ENCODE data around the gene PLEKHG4. TPM values are rescaled to one million over a fixed set of nuclear protein-coding genes. Genes with fewer than 3 reads are reported as not detected.

Gene PLEKHG4
- polyA plus RNA-seq, 2 of the 4 experiments (the other 2 are of a cell fraction), result 10.0 to 15.9 TPM

GRCh38 chr16:67294171-67294757, 14.9 kb downstream of the PLEKHG4 start:
- no peak for ATAC-seq
- Histone ChIP-seq H3K4me1 (peaks cover 12% of the 10 kb centered on the region; the same call in 2 of the 3 replicates), H3K27ac (no peak overlapping the region), H3K4me3 (no peak overlapping the region), H3K9me3 (no peaks in the 10 kb centered on the region), H3K4me2 (no peak overlapping the region)
- WGBS (ENCODE audit: missing lambda C conversion rate), result 62% methylated on average over 4 of the region's 4 CpGs
- POLR2A ChIA-PET, result no interaction called here
- no peak for FAIRE-seq
- TF ChIP-seq HOXA7 (CRISPR knock-in tag; IDR thresholded peaks at IDR 0.05) (no peak), EHF (CRISPR knock-in tag; IDR thresholded peaks at IDR 0.05) (no peak), NFE2L2 (conservative IDR thresholded peaks at IDR 0.05; ENCODE audit: low read length) (no peak), MAFK (IDR thresholded peaks at IDR 0.05; ENCODE audit: partially characterized antibody) (no peak), FOXS1 (CRISPR knock-in tag; IDR thresholded peaks at IDR 0.05) (no peak), E2F6 (IDR thresholded peaks at IDR 0.05; ENCODE audit: borderline replicate concordance, low read depth) (no peak), CTCF (IDR thresholded peaks at IDR 0.05) (no peak)
- CTCF ChIA-PET, result interaction anchor here (0.9 to 5.1 kb wide), 4 partner anchors 8 to 38 kb away, joined by 3 to 31 read pairs (median 4); partner anchors contain the start of genes KCTD19 and LRRC36
- no peak for DNase-seq (ENCODE audit: low read depth in 1 of 2, low spot score in 1 of 2)

GRCh38 chr16:67294938-67295361, 15.6 kb downstream of the PLEKHG4 start:
- WGBS (ENCODE audit: missing lambda C conversion rate), result 79% methylated on average over 7 of the region's 7 CpGs
- ChIA-PET CTCF (interaction anchor here (0.9 to 5.1 kb wide), 4 partner anchors 9 to 31 kb away, joined by 3 to 31 read pairs (median 4); partner anchors contain the start of genes KCTD19 and LRRC36), POLR2A (no interaction called here)
- TF ChIP-seq NPAS2 (CRISPR knock-in tag; IDR thresholded peaks at IDR 0.05; ENCODE audit: borderline replicate concordance) (no peak), MAZ (IDR thresholded peaks at IDR 0.05; ENCODE audit: borderline replicate concordance, low read depth, low read length) (no peak), RFX5 (IDR thresholded peaks at IDR 0.05) (no peak), POLR2A (IDR thresholded peaks at IDR 0.05; ENCODE audit: low read length) (no peak), TFCP2L1 (CRISPR knock-in tag; IDR thresholded peaks at IDR 0.05) (no peak), SREBF2 (IDR thresholded peaks at IDR 0.05) (no peak), HES2 (IDR thresholded peaks at IDR 0.05) (no peak), FOXS1 (CRISPR knock-in tag; IDR thresholded peaks at IDR 0.05) (no peak), CBX8 (IDR thresholded peaks at IDR 0.05) (no peak), RARB (CRISPR knock-in tag; IDR thresholded peaks at IDR 0.05) (no peak), HOXB5 (CRISPR knock-in tag; IDR thresholded peaks at IDR 0.05) (no peak), RCOR1 (IDR thresholded peaks at IDR 0.05; ENCODE audit: low read depth, low read length) (no peak), ELK1 (IDR thresholded peaks at IDR 0.05; ENCODE audit: low read depth, low read length) (no peak), HOXA7 (CRISPR knock-in tag; IDR thresholded peaks at IDR 0.05) (no peak)
- H3K4me3 ChIP-seq, result no peak overlapping the region
- H3K4me2 ChIP-seq, result no peak overlapping the region
- no peaks in the 10 kb centered on the region for H3K9me3 ChIP-seq
- FAIRE-seq, result no peak
- no peak overlapping the region for H3K27ac ChIP-seq
- no peak for ATAC-seq
- H3K4me1 ChIP-seq, result peaks cover 6% of the 10 kb centered on the region; the same call in 2 of the 3 replicates
- no peak for DNase-seq (ENCODE audit: low read depth in 1 of 2, low spot score in 1 of 2)

GRCh38 chr16:67296420-67296819, 17.1 kb downstream of the PLEKHG4 start:
- ATAC-seq, result no peak
- POLR2A ChIA-PET, result no interaction called here
- H3K4me3 ChIP-seq, result no peak overlapping the region
- TF ChIP-seq BCL3 (IDR thresholded peaks at IDR 0.05), result no peak
- TF ChIP-seq POLR2AphosphoS2 (conservative IDR thresholded peaks at IDR 0.05; ENCODE audit: low read length), result no peak
- no peak for TF ChIP-seq SREBF2 (IDR thresholded peaks at IDR 0.05)
- TF ChIP-seq MAX (IDR thresholded peaks at IDR 0.05), result no peak
- no peak for TF ChIP-seq HDAC2 (IDR thresholded peaks at IDR 0.05)
- TF ChIP-seq BHLHE40 (IDR thresholded peaks at IDR 0.05; ENCODE audit: low read depth, low read length), result no peak
- no peak for FAIRE-seq
- no peak overlapping the region for H3K4me2 ChIP-seq
- no peak overlapping the region for H3K27ac ChIP-seq
- WGBS (ENCODE audit: missing lambda C conversion rate), result 47% methylated on average over 3 of the region's 3 CpGs
- no peaks in the 10 kb centered on the region for H3K9me3 ChIP-seq
- CTCF ChIA-PET, result interaction anchor here (1.1 to 5.1 kb wide), 5 partner anchors 9 to 43 kb away, joined by 4 to 31 read pairs (median 5); partner anchors contain the start of genes KCTD19 and LRRC36
- no peaks in the 10 kb centered on the region for H3K4me1 ChIP-seq
- DNase-seq (ENCODE audit: low read depth in 1 of 2, low spot score in 1 of 2), result no peak

Data from A549 (cell line).